Muscle of back (tissue), 11 donors: ENCODE data around the gene SERPINB5. TPM values are rescaled to one million over a fixed set of nuclear protein-coding genes. Genes with fewer than 3 reads are reported as not detected.
A peak's percentile ranks its signal among the peaks of the same experiment; 100 is the strongest.

Experiments
- DNase-seq, 3 donors: peaks; one replicate each; pipeline versions ENCODE4 v3.0.0 to v3.0.0-alpha.2; 2013
- polyA plus RNA-seq, 10 donors: library from polyadenylated mRNA; unstranded; fragments of 120-200 nt; gene quantifications; one replicate each; pipeline ENCODE4 v1.2.1, GENCODE V29; 2013; ENCODE audit not compliant: insufficient read length in 10 of 10

Gene SERPINB5
- polyA plus RNA-seq, 10 donors, result 5.6 to 9.8 TPM; not detected in 8

DNA sequence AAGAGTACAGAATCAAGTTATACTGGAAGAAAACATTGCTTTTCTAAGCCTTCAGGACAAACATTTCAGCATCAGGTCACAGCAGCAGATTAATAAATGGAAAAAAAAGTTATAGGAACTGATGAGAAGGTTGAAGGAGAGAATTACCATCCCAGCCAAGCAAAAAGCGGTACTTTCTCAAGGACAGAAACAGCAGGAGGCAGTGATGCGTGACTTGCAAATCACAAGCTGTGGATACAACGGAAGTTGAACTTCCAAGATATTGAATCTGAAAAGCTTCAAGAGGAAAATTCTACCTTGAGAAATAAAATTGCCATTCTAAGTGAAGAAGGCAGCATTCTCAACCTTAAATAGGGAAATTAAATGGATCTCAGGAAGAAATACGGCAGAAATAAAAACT lies 46.9 kb downstream of the SERPINB5 start:
- no peak for DNase-seq

- DNase-seq, result no peak
Measured at GRCh38 chr18:63527251-63527650, 50.5 kb downstream of the SERPINB5 start.

- DNase-seq, result no peak
Measured at GRCh38 chr18:63528863-63529492, 52.2 kb downstream of the SERPINB5 start.

- no peak for DNase-seq
Measured at GRCh38 chr18:63532471-63532870, 55.7 kb downstream of the SERPINB5 start.

DNA sequence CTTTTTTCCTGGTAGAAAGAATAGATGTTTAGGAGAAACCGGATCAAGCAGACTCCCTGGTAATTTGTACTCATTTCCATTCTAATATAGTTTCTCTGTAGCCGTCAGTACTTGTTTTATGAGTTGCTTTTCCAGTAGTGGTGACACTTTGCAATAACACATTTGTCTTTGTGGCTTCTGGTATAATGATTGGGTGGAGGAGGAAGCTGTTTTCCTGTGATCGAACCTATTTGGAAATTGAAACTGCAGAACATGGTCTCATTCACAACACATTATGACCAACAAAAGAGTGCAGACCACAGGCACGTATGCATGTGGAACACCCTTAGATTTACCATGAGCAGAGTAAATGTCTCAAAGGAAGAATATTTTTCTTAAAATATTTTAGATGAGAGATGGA lies 57.9 kb downstream of the SERPINB5 start:
- no peak for DNase-seq

GRCh38 chr18:63539904-63540510 lies 63.2 kb downstream of the SERPINB5 start:
- peak; percentile 17 to 70 (median 39) for DNase-seq

DNA sequence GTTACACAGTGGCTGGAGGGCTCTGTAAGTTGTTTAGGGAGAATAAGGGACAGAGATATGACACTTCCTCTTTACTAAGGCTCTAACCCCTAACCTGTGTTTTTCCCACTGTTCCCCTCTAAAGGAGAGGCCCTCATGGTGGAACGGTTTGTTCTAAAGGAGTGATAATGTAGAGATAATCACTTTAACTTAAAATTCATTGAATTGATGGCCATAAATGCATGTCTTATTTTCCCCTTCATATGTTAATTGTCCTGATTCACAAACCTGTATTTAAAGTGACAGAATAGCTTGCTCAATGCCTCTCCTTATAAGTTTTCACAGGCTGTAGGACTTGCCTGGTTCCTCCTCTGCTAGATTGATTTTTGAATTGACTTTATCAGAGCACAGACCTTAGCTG lies 65.3 kb downstream of the SERPINB5 start, which contains the start of gene SERPINB12:
TSS of gene SERPINB12 (plus strand) at position 301 of the 400 bp plus-strand sequence. CDS start 13,791 bp downstream, outside the sequence.
- no peak for DNase-seq

- no peak for DNase-seq
Measured at GRCh38 chr18:63544017-63544416, 67.3 kb downstream of the SERPINB5 start.

GRCh38 chr18:63545000-63545399 lies 68.2 kb downstream of the SERPINB5 start:
- peak in 1 of 3 donors; percentile 5 for DNase-seq

DNA sequence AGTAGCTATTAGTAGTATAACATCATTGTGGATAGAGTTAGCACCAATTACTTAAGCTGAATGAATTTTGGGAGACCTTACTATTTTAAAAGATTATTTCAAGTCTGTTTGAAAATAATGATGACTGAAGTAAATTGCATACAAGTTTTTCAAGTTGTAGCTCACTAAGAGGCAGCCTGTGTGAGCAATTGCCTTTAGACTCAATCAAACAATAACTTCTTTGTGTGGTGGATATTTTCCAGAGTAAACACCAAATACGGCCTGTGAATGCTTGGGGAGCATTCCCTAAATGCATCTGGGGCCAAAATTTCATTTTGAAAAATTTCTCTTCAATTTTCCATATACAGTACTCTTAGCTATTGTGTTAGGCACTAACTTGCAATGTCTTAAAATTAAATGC lies 73.3 kb downstream of the SERPINB5 start:
- no peak for DNase-seq

DNA sequence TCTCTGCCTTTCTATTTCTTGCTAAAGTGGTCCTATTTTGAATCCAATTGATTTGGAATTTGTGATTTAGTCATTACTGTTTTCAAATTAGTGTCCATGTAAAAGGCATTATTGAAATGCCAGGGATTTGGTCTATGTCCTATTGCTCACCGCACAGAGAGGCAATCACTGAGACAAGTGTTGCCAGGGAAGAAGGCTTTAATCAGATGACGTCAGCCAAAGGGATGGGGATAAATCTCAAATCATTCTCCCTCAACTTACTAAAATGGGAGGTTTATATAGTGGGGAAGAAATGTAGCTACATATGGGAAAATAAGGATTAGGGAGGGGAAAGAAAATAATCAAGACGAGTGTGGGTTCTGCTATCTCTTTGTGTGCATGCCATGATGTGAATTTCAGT lies 75.0 kb downstream of the SERPINB5 start:
- DNase-seq, result no peak

- DNase-seq, result no peak
Measured at GRCh38 chr18:63552581-63552980, 75.8 kb downstream of the SERPINB5 start.

DNA sequence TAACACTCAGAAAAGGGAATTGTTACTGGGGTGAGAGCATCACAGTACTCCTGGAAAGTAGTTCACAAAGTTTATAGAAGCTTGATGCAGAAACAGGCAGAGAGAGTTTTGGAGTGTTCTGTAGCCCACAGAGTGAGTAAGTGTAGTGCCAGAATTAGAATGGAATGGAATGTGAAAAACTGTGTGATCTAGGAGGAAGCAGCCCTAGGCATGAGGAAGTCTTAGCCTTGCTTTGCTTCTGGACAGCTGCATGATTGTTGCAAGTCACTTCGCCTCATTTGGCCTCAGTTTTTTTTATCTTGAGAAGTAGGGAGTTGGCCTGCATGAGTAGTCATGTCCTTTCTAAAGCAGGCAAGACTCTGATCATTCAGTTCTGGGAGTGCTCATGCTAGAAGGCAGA lies 76.3 kb downstream of the SERPINB5 start:
- DNase-seq, result peak; percentile 29 to 87 (median 60)

Other genes with a start within 250 kb of the SERPINB5 start
- 10 to 100 TPM; 14.0 to 22.8 (median 17.6) TPM for gene BCL2, start 157.2 kb upstream of the SERPINB5 start, polyA plus RNA-seq
- gene KDSR, start 109.8 kb upstream of the SERPINB5 start, polyA plus RNA-seq, result 10 to 100 TPM; 24.8 to 35.1 (median 27.5) TPM
- gene VPS4B, start 54.5 kb upstream of the SERPINB5 start, polyA plus RNA-seq, result 10 to 100 TPM; 20.1 to 30.6 (median 26.3) TPM
- 1 to 10 TPM in 1 of 10 donors, under 1 TPM in 9; 0.35 to 1.8 (median 0.57) TPM for gene SERPINB12, start 65.4 kb downstream of the SERPINB5 start, polyA plus RNA-seq
- gene SERPINB13, start 110.4 kb downstream of the SERPINB5 start, polyA plus RNA-seq, result 1 to 10 TPM in 2 of 10 donors, under 1 TPM in 1, not detected in 7; 0.08 to 4.6 (median 4.0) TPM
- 1 to 10 TPM in 1 of 10 donors, under 1 TPM in 1, not detected in 8; 0.18 to 3.9 TPM for gene SERPINB4, start 167.3 kb downstream of the SERPINB5 start, polyA plus RNA-seq
- gene SERPINB3, start 184.9 kb downstream of the SERPINB5 start, polyA plus RNA-seq, result 1 to 10 TPM in 1 of 10 donors, under 1 TPM in 1, not detected in 8; 0.57 to 4.3 TPM
- not detected for gene SERPINB11, start 226.0 kb downstream of the SERPINB5 start, polyA plus RNA-seq